Spleen (tissue), 7 donors: Measurements from ENCODE around the gene NELL2.

Source experiments
- POLR2A ChIP-seq, 3 donors: fragments of 450-650 bp; IDR thresholded peaks; one replicate each; pipeline ENCODE4 v1.5.1; 2017; ENCODE audit warnings: antibody characterized with exemption in 3 of 3, mild to moderate bottlenecking in 1 of 3
- TF ChIP-seq, protein P1 (sequence below), 11 experiments: fragments of 200-600 bp in 7 of 11; fragments of 450-650 bp in 4 of 11; sonication (generic) in 4 of 11; IDR thresholded peaks in 8 of 11; conservative IDR thresholded peaks in 3 of 11; 1 replicate in 7 of 11; 2 replicates in 4 of 11; pipeline versions ENCODE4 v1.4.0 to v1.8.0; 2016 to 2021; ENCODE audit warnings: antibody characterized with exemption in 11 of 11, inconsistent platforms in 4 of 11, mild to moderate bottlenecking in 1 of 11
- donor health status: DM: no; HTN: no; CAD: no; lungs with moderate emphysema.
- donor health status: DM: no; HTN: no; CAD: no.
- donor health status: DM: no; HTN: no; CAD: no.

DNA sequence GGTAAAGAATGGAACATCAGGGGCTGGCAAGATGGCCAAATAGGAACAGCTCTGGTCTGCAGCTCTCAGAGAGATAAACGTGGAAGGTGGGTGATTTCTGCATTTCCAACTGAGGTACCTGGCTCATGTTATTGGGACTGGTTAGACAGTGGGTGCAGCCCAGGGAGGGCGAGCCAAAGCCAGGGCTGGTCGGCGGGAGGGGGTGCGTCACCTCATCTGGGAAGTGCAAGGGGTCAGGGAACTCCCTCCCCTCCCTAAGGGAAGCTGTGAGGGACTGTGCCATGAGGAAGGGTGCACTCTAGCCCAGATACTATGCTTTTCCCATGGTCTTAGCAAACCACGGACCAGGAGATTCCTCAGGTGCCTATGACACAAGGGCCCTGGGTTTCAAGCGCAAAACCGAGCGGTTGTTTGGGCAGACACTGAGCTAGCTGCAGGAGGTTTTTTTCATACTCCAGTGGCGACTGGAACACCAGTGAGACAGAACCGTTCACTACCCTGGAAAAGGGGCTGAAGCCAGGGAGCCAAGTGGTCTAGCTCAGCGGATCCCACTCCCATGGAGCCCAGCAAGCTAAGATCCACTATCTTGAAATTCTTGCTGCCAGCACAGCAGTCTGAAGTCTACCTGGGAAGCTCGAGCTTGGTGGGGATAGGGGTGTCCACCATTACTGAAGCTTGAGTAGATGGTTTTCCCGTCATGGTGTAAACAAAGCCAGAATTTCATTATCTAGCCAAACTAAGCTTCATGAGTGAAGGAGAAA lies 317.6 kb downstream of the NELL2 start:
- TF ChIP-seq, protein P1, sequence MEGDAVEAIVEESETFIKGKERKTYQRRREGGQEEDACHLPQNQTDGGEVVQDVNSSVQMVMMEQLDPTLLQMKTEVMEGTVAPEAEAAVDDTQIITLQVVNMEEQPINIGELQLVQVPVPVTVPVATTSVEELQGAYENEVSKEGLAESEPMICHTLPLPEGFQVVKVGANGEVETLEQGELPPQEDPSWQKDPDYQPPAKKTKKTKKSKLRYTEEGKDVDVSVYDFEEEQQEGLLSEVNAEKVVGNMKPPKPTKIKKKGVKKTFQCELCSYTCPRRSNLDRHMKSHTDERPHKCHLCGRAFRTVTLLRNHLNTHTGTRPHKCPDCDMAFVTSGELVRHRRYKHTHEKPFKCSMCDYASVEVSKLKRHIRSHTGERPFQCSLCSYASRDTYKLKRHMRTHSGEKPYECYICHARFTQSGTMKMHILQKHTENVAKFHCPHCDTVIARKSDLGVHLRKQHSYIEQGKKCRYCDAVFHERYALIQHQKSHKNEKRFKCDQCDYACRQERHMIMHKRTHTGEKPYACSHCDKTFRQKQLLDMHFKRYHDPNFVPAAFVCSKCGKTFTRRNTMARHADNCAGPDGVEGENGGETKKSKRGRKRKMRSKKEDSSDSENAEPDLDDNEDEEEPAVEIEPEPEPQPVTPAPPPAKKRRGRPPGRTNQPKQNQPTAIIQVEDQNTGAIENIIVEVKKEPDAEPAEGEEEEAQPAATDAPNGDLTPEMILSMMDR (IDR thresholded peaks at IDR 0.05 in 8 of 11, conservative IDR thresholded peaks at IDR 0.05 in 3 of 11), result no peak
- no peak for TF ChIP-seq POLR2A (IDR thresholded peaks at IDR 0.05)
